Osteoblast (primary cell): Measurements from ENCODE around the gene NOS1AP. TPM values are rescaled to one million over a fixed set of nuclear protein-coding genes. Genes with fewer than 3 reads are reported as not detected.

Experiments
- DNase-seq: peaks from one replicate; pipeline ENCODE4 v3.0.0; 2011; ENCODE audit warnings: low spot score, mixed read lengths; ENCODE audit not compliant: insufficient read length; ENCODE audit errors: missing footprints
- H2AFZ ChIP-seq: 2 replicates; pipeline ENCODE4 v1.6.0; 2011; ENCODE audit warnings: mild to moderate bottlenecking, low read length
- H3K27ac ChIP-seq: 2 replicates; pipeline ENCODE4 v1.5.1; 2011; ENCODE audit warnings: mild to moderate bottlenecking, low read depth, low read length, moderate library complexity
- H3K27me3 ChIP-seq: 2 replicates; pipeline ENCODE4 v1.6.0; 2012; ENCODE audit warnings: mild to moderate bottlenecking, control low read depth, inconsistent platforms, low read length, moderate library complexity; ENCODE audit not compliant: insufficient read depth
- H3K36me3 ChIP-seq: 2 replicates; pipeline ENCODE4 v1.5.1; 2011; ENCODE audit warnings: mild to moderate bottlenecking, low read length, control low read depth, moderate library complexity; ENCODE audit not compliant: insufficient read depth
- H3K4me1 ChIP-seq: 2 replicates; pipeline ENCODE4 v1.5.1; 2011; ENCODE audit warnings: mild to moderate bottlenecking, low read length, control low read depth, moderate library complexity; ENCODE audit not compliant: insufficient read depth
- H3K4me2 ChIP-seq: 2 replicates; pipeline ENCODE4 v1.6.0; 2011; ENCODE audit warnings: mild to moderate bottlenecking, low read length; ENCODE audit not compliant: insufficient read depth
- H3K4me3 ChIP-seq: fragments of 200-600 bp; sonication (generic); 3 replicates; pipeline ENCODE4 v1.5.1; 2012; ENCODE audit warnings: mild to moderate bottlenecking, low read length, inconsistent platforms; ENCODE audit not compliant: insufficient read depth
- H3K79me2 ChIP-seq: 2 replicates; pipeline ENCODE4 v1.6.0; 2012; ENCODE audit warnings: mild to moderate bottlenecking, low read length, control low read depth, inconsistent platforms; ENCODE audit not compliant: insufficient read depth
- H3K9me3 ChIP-seq: 2 replicates; pipeline ENCODE4 v1.5.1; 2011; ENCODE audit warnings: low read depth, low read length, control low read depth
- H4K20me1 ChIP-seq: 2 replicates; pipeline ENCODE4 v1.6.0; 2012; ENCODE audit warnings: mild to moderate bottlenecking, low read length, control low read depth; ENCODE audit not compliant: insufficient read depth
- CTCF ChIP-seq: IDR thresholded peaks from 2 replicates; pipeline ENCODE4 v1.5.1; 2011; ENCODE audit warnings: mild to moderate bottlenecking, low read depth, low read length, moderate library complexity; ENCODE audit errors: extremely low read depth
- total RNA-seq: library from RNA; depleted of rRNA; stranded (reverse); fragments of >200 nt; gene quantifications from 2 replicates; pipeline ENCODE4 v1.2.3, GENCODE V29; 2012

NOS1AP gene
- total RNA-seq, 1 donor: not detected

DNA sequence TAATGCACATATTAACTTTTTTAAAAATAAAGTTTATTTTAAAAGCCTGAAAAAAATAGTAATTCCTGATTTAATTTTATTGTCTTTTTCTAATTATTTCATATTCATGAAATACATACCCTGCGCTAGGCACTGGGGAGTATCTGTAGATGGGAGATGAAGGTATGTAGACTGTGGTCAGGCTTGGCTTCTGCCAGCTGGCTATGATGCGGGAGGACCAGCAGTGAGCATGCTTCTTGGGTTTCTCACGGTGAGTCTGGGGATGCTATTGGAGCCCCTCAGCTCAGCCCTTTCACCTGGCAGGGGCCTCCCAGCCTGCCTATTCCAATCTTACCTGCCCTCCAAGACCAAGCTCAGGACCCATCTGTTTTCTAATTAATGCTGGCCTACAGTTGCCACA is 138.4 kb downstream of the NOS1AP start:
- H4K20me1 ChIP-seq: no peaks in the 10 kb centered on the region
- H3K4me3 ChIP-seq: no peak overlapping the region
- H3K79me2 ChIP-seq: no peaks in the 10 kb centered on the region
- TF ChIP-seq CTCF: no peak
- no peak for DNase-seq
- H3K4me2 ChIP-seq: no peak overlapping the region
- no peak overlapping the region for H3K27ac ChIP-seq
- H3K27me3 ChIP-seq: peaks cover 5% of the 10 kb centered on the region
- no peaks in the 10 kb centered on the region for H3K4me1 ChIP-seq
- H3K9me3 ChIP-seq: no peaks in the 10 kb centered on the region
- no peak overlapping the region for H2AFZ ChIP-seq
- no peaks in the 10 kb centered on the region for H3K36me3 ChIP-seq

GRCh38 chr1:162210196-162210595 is 140.7 kb downstream of the NOS1AP start:
- H3K79me2 ChIP-seq: no peaks in the 10 kb centered on the region
- H2AFZ ChIP-seq: no peak overlapping the region
- H4K20me1 ChIP-seq: no peaks in the 10 kb centered on the region
- H3K27me3 ChIP-seq: peaks cover 6% of the 10 kb centered on the region
- H3K4me2 ChIP-seq: no peak overlapping the region
- H3K9me3 ChIP-seq: no peaks in the 10 kb centered on the region
- H3K4me1 ChIP-seq: no peaks in the 10 kb centered on the region
- TF ChIP-seq CTCF: no peak
- H3K36me3 ChIP-seq: no peaks in the 10 kb centered on the region
- H3K27ac ChIP-seq: no peak overlapping the region
- H3K4me3 ChIP-seq: no peak overlapping the region
- DNase-seq: no peak

GRCh38 chr1:162212713-162213112 is 143.2 kb downstream of the NOS1AP start:
- Histone ChIP-seq H3K36me3 (no peaks in the 10 kb centered on the region), H3K79me2 (no peaks in the 10 kb centered on the region), H4K20me1 (no peaks in the 10 kb centered on the region), H3K9me3 (no peaks in the 10 kb centered on the region), H3K4me2 (no peak overlapping the region), H3K4me1 (no peaks in the 10 kb centered on the region), H3K27ac (no peak overlapping the region), H3K4me3 (no peak overlapping the region), H2AFZ (no peak overlapping the region), H3K27me3 (peaks cover 7% of the 10 kb centered on the region)
- TF ChIP-seq CTCF: no peak
- DNase-seq: no peak

DNA sequence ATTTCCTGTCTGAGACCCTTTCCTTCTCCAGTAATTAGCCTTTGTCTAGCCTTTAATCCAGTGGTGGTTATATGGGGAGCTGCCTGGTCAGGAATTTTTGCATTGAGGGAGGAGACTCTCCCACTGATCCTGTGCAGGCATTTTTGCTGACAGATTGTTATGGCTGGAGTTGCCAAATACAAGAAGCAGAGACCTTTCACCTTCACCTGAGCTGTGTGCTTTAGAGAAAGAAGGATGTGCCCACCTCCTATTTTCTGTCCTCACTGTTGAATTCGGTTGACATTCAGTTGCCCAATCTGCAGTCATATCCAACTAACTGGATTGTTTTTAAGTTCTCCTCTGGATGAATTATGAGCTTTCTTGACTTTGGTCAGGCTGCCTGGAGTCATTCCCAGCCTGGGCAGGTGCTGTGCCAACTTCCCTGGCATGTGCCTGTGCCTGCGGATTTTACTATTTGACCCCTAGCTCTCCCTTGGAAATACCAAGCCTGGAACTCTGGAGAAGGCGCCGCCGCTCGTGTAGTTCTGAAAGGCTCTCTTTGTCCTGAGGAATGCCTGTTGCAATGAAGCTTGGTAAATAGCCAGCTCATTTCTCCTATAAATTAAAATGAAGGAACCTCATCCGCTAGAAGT is 143.9 kb downstream of the NOS1AP start:
- no peak overlapping the region for H3K27ac ChIP-seq
- no peaks in the 10 kb centered on the region for H3K9me3 ChIP-seq
- H3K79me2 ChIP-seq: no peaks in the 10 kb centered on the region
- no peaks in the 10 kb centered on the region for H4K20me1 ChIP-seq
- H3K4me1 ChIP-seq: no peaks in the 10 kb centered on the region
- DNase-seq: no peak
- H3K4me3 ChIP-seq: no peak overlapping the region
- H3K4me2 ChIP-seq: no peak overlapping the region
- peaks cover 7% of the 10 kb centered on the region for H3K27me3 ChIP-seq
- TF ChIP-seq CTCF: no peak
- no peaks in the 10 kb centered on the region for H3K36me3 ChIP-seq
- H2AFZ ChIP-seq: no peak overlapping the region
